ENCODE measurements around the gene PGS1.

- TF ChIP-seq CTCF (IDR thresholded peaks at IDR 0.05) (no peak), EP300 (IDR thresholded peaks at IDR 0.05) (no peak), POLR2A (IDR thresholded peaks at IDR 0.05) (no peak)
Measured at GRCh38 chr17:78426293-78426879, 47.9 kb downstream of the PGS1 start.
